Measurements from ENCODE around the gene SORCS3. TPM values are rescaled to one million over a fixed set of nuclear protein-coding genes. Genes with fewer than 3 reads are reported as not detected.

Gene SORCS3
- total and polyA plus RNA-seq, 2 of the 4 experiments (the other 2 are of a cell fraction) = not detected

GRCh38 chr10:104779701-104780100 lies 138.6 kb downstream of the SORCS3 start:
- Histone ChIP-seq H3K4ac (ENCODE audit: low read depth, low read length) (no peak overlapping the region), H3K27me3 (ENCODE audit: control insufficient read depth, insufficient read depth, low read length) (no peaks in the 10 kb centered on the region), H3K14ac (replicated peaks; ENCODE audit: low read depth, low read length) (no peak overlapping the region), H3K9me1 (ENCODE audit: insufficient read depth, low read length) (no peaks in the 10 kb centered on the region), H3K27ac (ENCODE audit: insufficient read depth, low read length) (no peak overlapping the region), H2AK9ac (replicated peaks; ENCODE audit: low read depth, low read length, poor library complexity) (no peak overlapping the region), H2BK5ac (ENCODE audit: low read depth, low read length, poor library complexity, severe bottlenecking) (no peak overlapping the region), H2AK5ac (ENCODE audit: low read depth, low read length) (no peak overlapping the region), H3K79me1 (ENCODE audit: low read depth in 1 of 2, low read length in 2 of 2) (no peaks in the 10 kb centered on the region), H2AFZ (replicated peaks; ENCODE audit: low read length, poor library complexity) (no peak overlapping the region), H4K5ac (ENCODE audit: low read depth, low read length) (no peak overlapping the region), H3K4me3 (ENCODE audit: insufficient read depth, low read depth, low read length) (no peak overlapping the region), H3K56ac (ENCODE audit: extremely low read depth, insufficient read depth, low read length) (no peak overlapping the region), H2BK15ac (ENCODE audit: low read depth, low read length) (no peak overlapping the region), H3K23ac (ENCODE audit: low read depth, low read length) (no peak overlapping the region), H4K91ac (ENCODE audit: insufficient read depth, low read depth, low read length) (no peak overlapping the region), H2BK20ac (ENCODE audit: low read depth, low read length) (no peak overlapping the region), H3K18ac (ENCODE audit: low read depth, low read length) (no peak overlapping the region), H3K4me2 (ENCODE audit: low read depth, low read length) (no peak overlapping the region), H2BK120ac (ENCODE audit: low read depth, low read length) (no peak overlapping the region), H4K8ac (ENCODE audit: low read depth in 2 of 2, low read length in 2 of 2) (no peak overlapping the region), H3K9ac (ENCODE audit: low read depth, low read length) (no peak overlapping the region), H3K9me3 (ENCODE audit: control insufficient read depth, insufficient read depth, low read length) (peaks cover 14% of the 10 kb centered on the region), H3K36me3 (ENCODE audit: control insufficient read depth, insufficient read depth, low read length) (no peaks in the 10 kb centered on the region), H3K4me1 (ENCODE audit: control insufficient read depth, insufficient read depth, low read length) (no peaks in the 10 kb centered on the region), H4K20me1 (ENCODE audit: insufficient read depth, low read length) (no peaks in the 10 kb centered on the region)
- no TSS peak for BruUV-seq (replicated peaks)
- in situ Hi-C loops (cut with MboI; ENCODE audit: low sequenced_read_pairs) (no loop called here), intact Hi-C loops (cut with micrococcal nuclease) (no loop called here), dilution Hi-C loops (cut with HindIII; ENCODE audit: low sequenced_read_pairs, unreplicated experiment) (no loop called here)
- ChIA-PET CTCF (no interaction called here), POLR2A (ENCODE audit: unreplicated experiment) (no interaction called here)
- TF ChIP-seq CEBPB (IDR thresholded peaks at IDR 0.05; ENCODE audit: low read depth, low read length) (no peak), CHD1 (IDR thresholded peaks at IDR 0.05; ENCODE audit: low read depth, low read length) (no peak), POLR2A (IDR thresholded peaks at IDR 0.05; ENCODE audit: low read depth, low read length) (no peak), RCOR1 (IDR thresholded peaks at IDR 0.05; ENCODE audit: insufficient replicate concordance, low read length) (no peak), BHLHE40 (IDR thresholded peaks at IDR 0.05; ENCODE audit: low read depth, low read length) (no peak), RAD21 (IDR thresholded peaks at IDR 0.05; ENCODE audit: low read length) (no peak), NFE2L2 (IDR thresholded peaks at IDR 0.05; ENCODE audit: low read depth, low read length) (no peak), MAZ (IDR thresholded peaks at IDR 0.05; ENCODE audit: borderline replicate concordance, low read depth, low read length) (no peak), MAFK (IDR thresholded peaks at IDR 0.05; ENCODE audit: low read depth, low read length) (no peak), FOS (IDR thresholded peaks at IDR 0.05; ENCODE audit: low read depth, low read length) (no peak), RFX5 (IDR thresholded peaks at IDR 0.05; ENCODE audit: low read depth, low read length) (no peak), SMC3 (IDR thresholded peaks at IDR 0.05; ENCODE audit: low read depth, low read length) (no peak), ELK1 (IDR thresholded peaks at IDR 0.05; ENCODE audit: borderline replicate concordance, low read depth, low read length) (no peak)
- no peak for DNase-seq
- no peak for ATAC-seq (ENCODE audit: low read depth)
- 63% methylated on average over 6 of the region's 14 CpGs; no CpG with 5 or more reads in 1 of the 2 experiments for WGBS, 2 experiments (ENCODE audit: extremely low coverage in 2 of 2, insufficient read length in 1 of 2)

Measured in IMR-90 (cell line).